ENCODE results near the gene SLC10A7.

Gene SLC10A7

DNA sequence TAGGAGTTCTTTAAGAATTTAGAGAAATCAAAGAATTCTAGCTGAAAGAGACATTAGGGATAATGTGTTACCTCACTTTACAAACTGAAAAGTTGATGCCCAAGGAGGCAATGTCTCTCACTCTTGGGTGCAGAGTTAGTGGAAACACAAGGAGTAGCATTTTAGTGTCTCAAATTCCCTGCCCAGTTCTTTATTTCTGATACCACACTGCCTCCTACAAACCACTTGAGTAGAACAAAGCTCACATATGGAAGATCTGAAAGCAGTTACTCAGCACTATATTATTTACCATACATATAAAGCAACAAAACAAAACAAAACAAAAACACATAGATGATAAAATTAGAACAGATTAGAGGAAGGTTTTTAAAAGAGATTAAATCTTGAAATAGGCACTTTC, 183.2 kb downstream of the SLC10A7 start:
- Histone ChIP-seq H3F3A (ENCODE audit: control insufficient read depth, insufficient read depth) (no peaks in the 10 kb centered on the region), H4K20me1 (ENCODE audit: control insufficient read depth, insufficient read depth, low read depth, low read length) (no peaks in the 10 kb centered on the region), H3K4me1 (ENCODE audit: control insufficient read depth, low read length) (peaks cover 6% of the 10 kb centered on the region), H3K4me3 (ENCODE audit: low read length) (no peak overlapping the region), H3K27me3 (ENCODE audit: control insufficient read depth, low read length) (no peaks in the 10 kb centered on the region), H3K27ac (ENCODE audit: low read depth, low read length) (no peak overlapping the region), H3K79me2 (ENCODE audit: control insufficient read depth, low read length) (no peaks in the 10 kb centered on the region), H3K4me2 (ENCODE audit: low read length) (no peak overlapping the region), H3K9me2 (replicated peaks; ENCODE audit: control insufficient read depth, low read length) (no peaks in the 10 kb centered on the region), H3K36me3 (ENCODE audit: control insufficient read depth, low read length) (no peaks in the 10 kb centered on the region), H3K9me3 (ENCODE audit: control insufficient read depth, insufficient read depth, low read length) (no peaks in the 10 kb centered on the region)
- TF ChIP-seq, protein P1, sequence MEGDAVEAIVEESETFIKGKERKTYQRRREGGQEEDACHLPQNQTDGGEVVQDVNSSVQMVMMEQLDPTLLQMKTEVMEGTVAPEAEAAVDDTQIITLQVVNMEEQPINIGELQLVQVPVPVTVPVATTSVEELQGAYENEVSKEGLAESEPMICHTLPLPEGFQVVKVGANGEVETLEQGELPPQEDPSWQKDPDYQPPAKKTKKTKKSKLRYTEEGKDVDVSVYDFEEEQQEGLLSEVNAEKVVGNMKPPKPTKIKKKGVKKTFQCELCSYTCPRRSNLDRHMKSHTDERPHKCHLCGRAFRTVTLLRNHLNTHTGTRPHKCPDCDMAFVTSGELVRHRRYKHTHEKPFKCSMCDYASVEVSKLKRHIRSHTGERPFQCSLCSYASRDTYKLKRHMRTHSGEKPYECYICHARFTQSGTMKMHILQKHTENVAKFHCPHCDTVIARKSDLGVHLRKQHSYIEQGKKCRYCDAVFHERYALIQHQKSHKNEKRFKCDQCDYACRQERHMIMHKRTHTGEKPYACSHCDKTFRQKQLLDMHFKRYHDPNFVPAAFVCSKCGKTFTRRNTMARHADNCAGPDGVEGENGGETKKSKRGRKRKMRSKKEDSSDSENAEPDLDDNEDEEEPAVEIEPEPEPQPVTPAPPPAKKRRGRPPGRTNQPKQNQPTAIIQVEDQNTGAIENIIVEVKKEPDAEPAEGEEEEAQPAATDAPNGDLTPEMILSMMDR (IDR thresholded peaks at IDR 0.05; ENCODE audit: low read depth, low read length, poor library complexity, severe bottlenecking) = no peak
- no peak for TF ChIP-seq EZH2phosphoT487 (IDR thresholded peaks at IDR 0.05; ENCODE audit: borderline replicate concordance, low read length)

DNA sequence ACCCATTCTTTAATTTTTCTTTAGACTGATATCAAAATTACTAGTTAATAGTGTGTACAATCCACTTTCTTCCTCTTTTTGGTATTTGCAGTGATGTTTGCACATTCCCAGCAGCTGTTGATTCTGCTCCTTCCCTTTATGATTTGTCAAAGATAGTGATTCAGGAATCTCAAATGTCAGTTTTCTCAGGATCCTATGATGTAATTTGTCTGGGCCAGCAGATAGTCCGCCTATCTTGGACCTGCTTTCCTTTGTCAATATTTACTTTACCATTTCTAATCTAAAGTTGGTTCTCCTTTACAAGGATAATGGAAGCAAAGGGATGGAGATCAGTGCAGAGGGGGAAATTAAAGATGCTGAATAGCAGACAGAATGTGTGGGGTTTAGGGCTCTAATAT, 185.3 kb downstream of the SLC10A7 start:
- no peaks in the 10 kb centered on the region for H3K36me3 ChIP-seq (ENCODE audit: control insufficient read depth, low read length)
- no peaks in the 10 kb centered on the region for H3K9me2 ChIP-seq (replicated peaks; ENCODE audit: control insufficient read depth, low read length)
- H3K4me2 ChIP-seq (ENCODE audit: low read length) = no peak overlapping the region
- no peaks in the 10 kb centered on the region for H3K27me3 ChIP-seq (ENCODE audit: control insufficient read depth, low read length)
- no peak for TF ChIP-seq EZH2phosphoT487 (IDR thresholded peaks at IDR 0.05; ENCODE audit: borderline replicate concordance, low read length)
- TF ChIP-seq, protein P1 (IDR thresholded peaks at IDR 0.05; ENCODE audit: low read depth, low read length, poor library complexity, severe bottlenecking) = no peak
- no peaks in the 10 kb centered on the region for H4K20me1 ChIP-seq (ENCODE audit: control insufficient read depth, insufficient read depth, low read depth, low read length)
- H3K4me3 ChIP-seq (ENCODE audit: low read length) = no peak overlapping the region
- no peaks in the 10 kb centered on the region for H3F3A ChIP-seq (ENCODE audit: control insufficient read depth, insufficient read depth)
- no peak overlapping the region for H3K27ac ChIP-seq (ENCODE audit: low read depth, low read length)
- H3K79me2 ChIP-seq (ENCODE audit: control insufficient read depth, low read length) = no peaks in the 10 kb centered on the region
- no peaks in the 10 kb centered on the region for H3K9me3 ChIP-seq (ENCODE audit: control insufficient read depth, insufficient read depth, low read length)
- H3K4me1 ChIP-seq (ENCODE audit: control insufficient read depth, low read length) = no peaks in the 10 kb centered on the region

DNA sequence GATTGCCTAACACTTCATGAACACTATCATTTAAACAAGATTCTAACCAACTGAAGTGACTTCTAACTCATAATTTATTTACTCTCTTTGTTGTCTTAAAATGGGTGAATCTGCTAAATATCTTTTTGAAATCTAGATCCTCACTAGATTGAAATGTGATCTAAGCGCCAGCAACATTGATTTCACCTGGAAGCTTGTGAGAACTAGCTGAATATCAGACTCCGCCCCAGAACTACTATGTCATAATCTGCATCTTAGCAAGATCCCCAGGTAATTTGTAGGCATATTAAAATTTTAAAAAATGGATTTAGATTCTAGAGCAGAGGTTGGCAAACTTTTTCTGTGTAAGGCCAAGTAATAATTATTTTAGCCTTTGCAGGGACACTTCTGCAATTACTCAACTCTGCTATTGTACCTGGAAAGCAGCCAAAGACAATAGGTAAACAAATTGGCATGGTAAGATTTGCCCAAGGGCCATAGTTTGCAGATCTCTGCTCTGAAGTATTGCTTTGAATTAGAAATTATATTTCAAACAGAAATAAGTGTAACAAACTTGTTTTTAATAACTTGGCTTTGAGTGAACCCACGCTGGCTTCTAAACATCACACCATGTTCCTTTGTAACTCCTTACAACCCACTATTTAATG, 185.9 kb downstream of the SLC10A7 start:
- Histone ChIP-seq H3K9me2 (replicated peaks; ENCODE audit: control insufficient read depth, low read length) (no peaks in the 10 kb centered on the region), H3K79me2 (ENCODE audit: control insufficient read depth, low read length) (no peaks in the 10 kb centered on the region), H4K20me1 (ENCODE audit: control insufficient read depth, insufficient read depth, low read depth, low read length) (no peaks in the 10 kb centered on the region), H3K4me3 (ENCODE audit: low read length) (no peak overlapping the region), H3K27ac (ENCODE audit: low read depth, low read length) (no peak overlapping the region), H3K36me3 (ENCODE audit: control insufficient read depth, low read length) (no peaks in the 10 kb centered on the region), H3K9me3 (ENCODE audit: control insufficient read depth, insufficient read depth, low read length) (no peaks in the 10 kb centered on the region), H3F3A (ENCODE audit: control insufficient read depth, insufficient read depth) (no peaks in the 10 kb centered on the region), H3K4me1 (ENCODE audit: control insufficient read depth, low read length) (no peaks in the 10 kb centered on the region), H3K27me3 (ENCODE audit: control insufficient read depth, low read length) (no peaks in the 10 kb centered on the region), H3K4me2 (ENCODE audit: low read length) (no peak overlapping the region)
- TF ChIP-seq, protein P1 (IDR thresholded peaks at IDR 0.05; ENCODE audit: low read depth, low read length, poor library complexity, severe bottlenecking) = no peak
- no peak for TF ChIP-seq EZH2phosphoT487 (IDR thresholded peaks at IDR 0.05; ENCODE audit: borderline replicate concordance, low read length)

Measured in DOHH2 (cell line).